SK-N-SH (cell line): ENCODE measurements around the gene TBC1D2. TPM values are rescaled to one million over a fixed set of nuclear protein-coding genes. Genes with fewer than 3 reads are reported as not detected.

ENCODE experiments used
- CTCF ChIA-PET: fragments of 300-600, 350-600 bp; formaldehyde crosslinking; extraction: SDS; loops from one replicate; lab custom pipeline; 2021; lab: Yijun Ruan, JAX
- POLR2A ChIA-PET: fragments of 350-600 bp; sonication (Branson Sonifier 250); formaldehyde crosslinking; extraction: SDS; loops from one replicate; lab custom pipeline; 2020; ENCODE audit warnings: antibody characterized with exemption, inconsistent platforms; lab: Yijun Ruan, JAX
- DNase-seq: peaks from one replicate; pipeline ENCODE4 v3.0.0; 2012
- H2AFZ ChIP-seq: fragments of 200-600 bp; sonication (generic); 2 replicates; pipeline ENCODE4 v1.8.1; 2016; ENCODE audit warnings: antibody characterized with exemption, mild to moderate bottlenecking, low read depth
- H3F3A ChIP-seq: fragments of 200-600 bp; sonication (generic); replicated peaks from 2 replicates; pipeline ENCODE3; 2016; ENCODE audit warnings: antibody characterized with exemption, mild to moderate bottlenecking; ENCODE audit not compliant: insufficient read depth
- H3K27ac ChIP-seq, 2 experiments: fragments of 200-500 bp in 1 of 2; fragments of 200-600 bp in 1 of 2; sonication (Bioruptor generic) in 1 of 2; sonication (generic), shearing (Covaris generic) in 1 of 2; 2 replicates each; pipeline versions ENCODE4 v1.5.1 to v1.6.1; 2014 to 2016; ENCODE audit warnings: low read depth in 2 of 2, inconsistent platforms in 1 of 2, low read length in 1 of 2, mild to moderate bottlenecking in 1 of 2, mixed read lengths in 1 of 2
- H3K27me3 ChIP-seq: fragments of 200-600 bp; sonication (generic), shearing (Covaris generic); 2 replicates; pipeline ENCODE4 v1.6.1; 2016; ENCODE audit warnings: mixed run types; ENCODE audit not compliant: insufficient read depth
- H3K36me3 ChIP-seq, 2 experiments: fragments of 200-500 bp in 1 of 2; fragments of 200-600 bp in 1 of 2; sonication (Bioruptor generic) in 1 of 2; sonication (generic) in 1 of 2; replicated peaks in 1 of 2; 2 replicates each; pipeline versions ENCODE3 to v1.5.1; 2014 to 2016; ENCODE audit warnings: low read length in 1 of 2, mild to moderate bottlenecking in 1 of 2; ENCODE audit not compliant: insufficient read depth in 2 of 2, control insufficient read depth in 1 of 2
- H3K4me1 ChIP-seq, 2 experiments: fragments of 200-500 bp in 1 of 2; fragments of 200-600 bp in 1 of 2; sonication (Bioruptor generic) in 1 of 2; sonication (generic), shearing (Covaris generic) in 1 of 2; 2 replicates each; pipeline versions ENCODE4 v1.5.1 to v1.6.1; 2014 to 2016; ENCODE audit warnings: low read depth in 1 of 2, low read length in 1 of 2, mixed run types in 1 of 2; ENCODE audit not compliant: insufficient read depth in 2 of 2, control insufficient read depth in 1 of 2
- H3K4me2 ChIP-seq: fragments of 200-600 bp; sonication (generic), shearing (Covaris generic); 2 replicates; pipeline ENCODE4 v1.6.1; 2017; ENCODE audit warnings: mixed run types
- H3K4me3 ChIP-seq, 2 experiments: fragments of 200-500 bp in 1 of 2; fragments of 200-600 bp in 1 of 2; sonication (Bioruptor generic) in 1 of 2; sonication (generic), shearing (Covaris generic) in 1 of 2; 2 replicates each; pipeline versions ENCODE4 v1.5.1 to v1.8.1; 2014 to 2016; ENCODE audit warnings: low read depth in 2 of 2, inconsistent platforms in 1 of 2, low read length in 1 of 2, mild to moderate bottlenecking in 1 of 2, mixed read lengths in 1 of 2, moderate library complexity in 1 of 2
- H3K79me2 ChIP-seq: fragments of 200-600 bp; sonication (generic); 2 replicates; pipeline ENCODE4 v1.8.1; 2017; ENCODE audit warnings: mild to moderate bottlenecking; ENCODE audit not compliant: insufficient read depth
- H3K9ac ChIP-seq: fragments of 200-600 bp; sonication (generic); 2 replicates; pipeline ENCODE4 v1.6.1; 2017; ENCODE audit warnings: mixed run types
- H3K9me2 ChIP-seq: fragments of 200-600 bp; sonication (generic); 2 replicates; pipeline ENCODE4 v1.6.1; 2017; ENCODE audit warnings: mixed run types
- H3K9me3 ChIP-seq: fragments of 200-600 bp; sonication (generic); 2 replicates; pipeline ENCODE4 v1.6.1; 2017; ENCODE audit warnings: mixed run types, mild to moderate bottlenecking, moderate library complexity
- H4K20me1 ChIP-seq: fragments of 200-600 bp; sonication (generic); 2 replicates; pipeline ENCODE4 v1.6.1; 2017; ENCODE audit warnings: mild to moderate bottlenecking, mixed run types; ENCODE audit not compliant: insufficient read depth
- ELF1 ChIP-seq: IDR thresholded peaks from 2 replicates; pipeline ENCODE4 v1.4.0; 2012
- EP300 ChIP-seq, 2 experiments: IDR thresholded peaks; 2 replicates each; pipeline versions ENCODE4 v1.4.0 to v1.6.1; 2012; ENCODE audit warnings: borderline replicate concordance in 1 of 2, low read depth in 1 of 2, low read length in 1 of 2
- EZH2phosphoT487 ChIP-seq: fragments of 200-600 bp; sonication (generic); IDR thresholded peaks from 2 replicates; pipeline ENCODE4 v1.6.1; 2017; ENCODE audit warnings: low read depth, mixed run types, mild to moderate bottlenecking, antibody characterized with exemption, moderate library complexity, borderline replicate concordance
- FOXJ3 ChIP-seq: sonication (generic); formaldehyde crosslinking; IDR thresholded peaks from 2 replicates; pipeline ENCODE4 v1.5.1; 2020; ENCODE audit warnings: mild to moderate bottlenecking, missing genetic modification reagents
- FOXM1 ChIP-seq: IDR thresholded peaks from 2 replicates; pipeline ENCODE4 v1.4.0; 2012; ENCODE audit warnings: low read depth, mild to moderate bottlenecking
- GABPA ChIP-seq: IDR thresholded peaks from 2 replicates; pipeline ENCODE4 v1.4.0; 2012; ENCODE audit warnings: low read depth, mild to moderate bottlenecking
- GATA2 ChIP-seq: sonication (generic); formaldehyde crosslinking; IDR thresholded peaks from 2 replicates; pipeline ENCODE4 v1.5.0; 2020; ENCODE audit warnings: mild to moderate bottlenecking, missing genetic modification reagents
- NRF1 ChIP-seq: IDR thresholded peaks from 2 replicates; pipeline ENCODE4 v1.6.1; 2012; ENCODE audit warnings: low read depth, mild to moderate bottlenecking, low read length
- POLR2AphosphoS5 ChIP-seq: IDR thresholded peaks from 2 replicates; pipeline ENCODE4 v1.6.1; 2012; ENCODE audit warnings: low read depth, low read length
- RAD21 ChIP-seq: IDR thresholded peaks from 2 replicates; pipeline ENCODE4 v1.6.1; 2012; ENCODE audit warnings: mild to moderate bottlenecking, low read length
- SMC3 ChIP-seq: IDR thresholded peaks from 2 replicates; pipeline ENCODE4 v1.6.1; 2012; ENCODE audit warnings: low read depth, low read length, improper control_type of control experiment
- TAF1 ChIP-seq: IDR thresholded peaks from 2 replicates; pipeline ENCODE4 v1.6.1; 2012; ENCODE audit warnings: low read depth, mild to moderate bottlenecking, low read length, moderate library complexity, borderline replicate concordance
- TEAD4 ChIP-seq: IDR thresholded peaks from 2 replicates; pipeline ENCODE4 v1.4.0; 2012; ENCODE audit warnings: mild to moderate bottlenecking, borderline replicate concordance; ENCODE audit not compliant: insufficient read depth
- WGBS: methylation state at CpG from one replicate; pipeline ENCODE4 v1.1.6; 2017; ENCODE audit warnings: low lambda C conversion rate; 5-methylcytosine and 5-hydroxymethylcytosine counted together
- polyA plus RNA-seq, 3 experiments: library from polyadenylated mRNA; depleted of rRNA; stranded (reverse); fragments of >200 nt; gene quantifications; 2 replicates each; pipeline ENCODE4 v1.2.3, GENCODE V29; 2012
- TF ChIP-seq, protein P1 (sequence below): IDR thresholded peaks from 2 replicates; pipeline ENCODE4; 2012
- TF ChIP-seq, protein P2 (sequence below): IDR thresholded peaks from 2 replicates; pipeline ENCODE4 v1.4.0; 2012; ENCODE audit warnings: low read depth, borderline replicate concordance
- TF ChIP-seq, protein P3 (sequence below): IDR thresholded peaks from 2 replicates; pipeline ENCODE4 v1.4.0; 2012; ENCODE audit warnings: low read depth, borderline replicate concordance
- TF ChIP-seq, protein P4 (sequence below): fragments of 200-600 bp; sonication (generic); IDR thresholded peaks from 2 replicates; pipeline ENCODE4 v1.6.1; 2017; ENCODE audit warnings: antibody characterized with exemption, mild to moderate bottlenecking, moderate library complexity

The TBC1D2 gene
- polyA plus RNA-seq, 1 of the 3 experiments (the other 2 are of a cell fraction) = 5.6 TPM

DNA sequence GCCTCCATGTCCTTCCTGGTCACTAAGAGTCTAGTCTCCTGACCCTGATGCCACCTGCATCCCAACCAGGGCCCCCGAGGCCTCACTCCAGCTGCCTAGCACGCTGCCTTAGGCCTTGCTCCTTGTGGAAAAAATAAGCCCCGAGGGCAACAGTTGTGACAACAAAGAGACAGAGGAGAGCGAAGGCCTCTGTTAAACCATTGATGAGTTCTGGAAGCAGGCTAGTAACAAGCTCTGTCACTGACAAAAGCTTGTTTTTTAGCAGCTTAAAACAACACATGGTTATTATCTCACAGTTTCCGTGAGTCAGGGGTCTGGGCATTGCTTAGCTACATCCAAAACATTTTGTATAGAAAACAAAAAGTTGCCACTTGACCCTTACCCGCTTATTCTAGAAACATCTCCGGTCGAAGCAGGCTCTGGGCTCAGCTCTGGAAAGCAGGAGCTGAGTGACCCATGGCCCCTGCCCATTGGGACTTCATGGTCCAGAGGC, 48.2 kb upstream of the TBC1D2 start:
- Histone ChIP-seq H2AFZ (no peak overlapping the region), H3K9me2 (no peaks in the 10 kb centered on the region), H3K79me2 (no peaks in the 10 kb centered on the region), H3K4me2 (no peak overlapping the region), H4K20me1 (no peaks in the 10 kb centered on the region), H3K27ac (no peak overlapping the region), H3K27me3 (no peaks in the 10 kb centered on the region), H3K9ac (no peak overlapping the region), H3K36me3 (no peaks in the 10 kb centered on the region), H3F3A (no peaks in the 10 kb centered on the region), H3K4me3 (no peak overlapping the region), H3K4me1 (peaks cover 0 to 11% of the 10 kb centered on the region in 2 experiments; a peak in 1 of 4 replicates), H3K9me3 (no peaks in the 10 kb centered on the region)
- ChIA-PET POLR2A (no interaction called here), CTCF (interaction anchor here (0.9 to 2.1 kb wide), 4 partner anchors 12 to 472 kb away, joined by 3 to 15 read pairs (median 4); no protein-coding TSS in a partner anchor)
- TF ChIP-seq POLR2AphosphoS5 (no peak), GABPA (no peak), EZH2phosphoT487 (no peak), GATA2 (CRISPR knock-in tag) (no peak)
- TF ChIP-seq, protein P1, sequence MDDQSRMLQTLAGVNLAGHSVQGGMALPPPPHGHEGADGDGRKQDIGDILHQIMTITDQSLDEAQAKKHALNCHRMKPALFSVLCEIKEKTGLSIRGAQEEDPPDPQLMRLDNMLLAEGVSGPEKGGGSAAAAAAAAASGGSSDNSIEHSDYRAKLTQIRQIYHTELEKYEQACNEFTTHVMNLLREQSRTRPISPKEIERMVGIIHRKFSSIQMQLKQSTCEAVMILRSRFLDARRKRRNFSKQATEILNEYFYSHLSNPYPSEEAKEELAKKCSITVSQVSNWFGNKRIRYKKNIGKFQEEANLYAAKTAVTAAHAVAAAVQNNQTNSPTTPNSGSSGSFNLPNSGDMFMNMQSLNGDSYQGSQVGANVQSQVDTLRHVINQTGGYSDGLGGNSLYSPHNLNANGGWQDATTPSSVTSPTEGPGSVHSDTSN = no peak
- 65% methylated on average over 7 of the region's 8 CpGs for WGBS
- DNase-seq = no peak

DNA sequence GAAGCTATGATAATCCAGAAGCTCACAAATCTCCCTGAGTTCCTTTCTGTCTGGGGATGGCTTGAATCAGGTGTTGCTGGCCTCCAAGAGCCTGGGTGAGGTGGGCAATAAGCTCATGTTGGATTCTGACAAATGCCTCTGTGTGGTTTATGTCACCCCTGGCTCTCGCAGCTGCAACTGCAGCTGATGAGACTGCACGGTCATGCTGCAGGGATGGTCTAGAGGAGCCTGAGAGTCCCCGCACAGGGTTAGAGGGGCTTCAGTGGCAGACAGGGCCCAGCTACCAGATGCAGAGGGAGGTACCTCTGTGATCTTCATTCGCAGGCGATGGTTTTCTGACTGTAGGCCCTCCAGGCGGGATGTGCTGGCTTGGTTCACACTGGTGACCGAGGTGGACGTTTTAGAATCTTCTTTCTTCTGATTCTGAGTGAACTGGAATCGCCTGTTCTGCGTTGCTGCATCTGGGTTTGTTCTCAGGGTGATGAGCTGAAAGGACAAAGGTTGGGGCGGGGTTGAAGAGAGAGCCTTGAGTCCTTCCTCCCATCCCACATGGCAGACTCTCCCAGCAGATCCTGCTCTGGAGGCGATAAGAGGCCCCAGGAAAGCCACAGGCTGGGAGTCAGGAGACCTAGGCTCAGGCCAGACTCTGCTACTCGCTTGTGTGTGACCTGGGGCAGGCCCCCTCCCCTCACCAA, 47.6 kb upstream of the TBC1D2 start:
- Histone ChIP-seq H3K4me1 (peaks cover 0 to 11% of the 10 kb centered on the region in 2 experiments; a peak in 1 of 4 replicates), H3K27me3 (no peaks in the 10 kb centered on the region), H4K20me1 (no peaks in the 10 kb centered on the region), H3K9me3 (no peaks in the 10 kb centered on the region), H3K79me2 (no peaks in the 10 kb centered on the region), H3K9me2 (no peaks in the 10 kb centered on the region), H3K36me3 (no peaks in the 10 kb centered on the region), H3K4me2 (no peak overlapping the region), H3K4me3 (no peak overlapping the region), H2AFZ (no peak overlapping the region), H3F3A (no peaks in the 10 kb centered on the region), H3K27ac (no peak overlapping the region), H3K9ac (no peak overlapping the region)
- TF ChIP-seq TAF1 (no peak), FOXJ3 (CRISPR knock-in tag) (no peak), ELF1 (no peak), FOXM1 (no peak), GABPA (no peak), POLR2AphosphoS5 (no peak), GATA2 (CRISPR knock-in tag) (no peak), NRF1 (no peak), TEAD4 (no peak), RAD21 (no peak), EP300 (IDR thresholded peaks at IDR 0.05; ENCODE audit: borderline replicate concordance in 1 of 2, low read depth in 1 of 2, low read length in 1 of 2) (no peak), SMC3 (no peak)
- TF ChIP-seq, protein P2, sequence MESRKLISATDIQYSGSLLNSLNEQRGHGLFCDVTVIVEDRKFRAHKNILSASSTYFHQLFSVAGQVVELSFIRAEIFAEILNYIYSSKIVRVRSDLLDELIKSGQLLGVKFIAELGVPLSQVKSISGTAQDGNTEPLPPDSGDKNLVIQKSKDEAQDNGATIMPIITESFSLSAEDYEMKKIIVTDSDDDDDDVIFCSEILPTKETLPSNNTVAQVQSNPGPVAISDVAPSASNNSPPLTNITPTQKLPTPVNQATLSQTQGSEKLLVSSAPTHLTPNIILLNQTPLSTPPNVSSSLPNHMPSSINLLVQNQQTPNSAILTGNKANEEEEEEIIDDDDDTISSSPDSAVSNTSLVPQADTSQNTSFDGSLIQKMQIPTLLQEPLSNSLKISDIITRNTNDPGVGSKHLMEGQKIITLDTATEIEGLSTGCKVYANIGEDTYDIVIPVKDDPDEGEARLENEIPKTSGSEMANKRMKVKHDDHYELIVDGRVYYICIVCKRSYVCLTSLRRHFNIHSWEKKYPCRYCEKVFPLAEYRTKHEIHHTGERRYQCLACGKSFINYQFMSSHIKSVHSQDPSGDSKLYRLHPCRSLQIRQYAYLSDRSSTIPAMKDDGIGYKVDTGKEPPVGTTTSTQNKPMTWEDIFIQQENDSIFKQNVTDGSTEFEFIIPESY = no peak
- TF ChIP-seq, protein P3, sequence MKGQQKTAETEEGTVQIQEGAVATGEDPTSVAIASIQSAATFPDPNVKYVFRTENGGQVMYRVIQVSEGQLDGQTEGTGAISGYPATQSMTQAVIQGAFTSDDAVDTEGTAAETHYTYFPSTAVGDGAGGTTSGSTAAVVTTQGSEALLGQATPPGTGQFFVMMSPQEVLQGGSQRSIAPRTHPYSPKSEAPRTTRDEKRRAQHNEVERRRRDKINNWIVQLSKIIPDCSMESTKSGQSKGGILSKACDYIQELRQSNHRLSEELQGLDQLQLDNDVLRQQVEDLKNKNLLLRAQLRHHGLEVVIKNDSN = no peak
- TF ChIP-seq, protein P4, sequence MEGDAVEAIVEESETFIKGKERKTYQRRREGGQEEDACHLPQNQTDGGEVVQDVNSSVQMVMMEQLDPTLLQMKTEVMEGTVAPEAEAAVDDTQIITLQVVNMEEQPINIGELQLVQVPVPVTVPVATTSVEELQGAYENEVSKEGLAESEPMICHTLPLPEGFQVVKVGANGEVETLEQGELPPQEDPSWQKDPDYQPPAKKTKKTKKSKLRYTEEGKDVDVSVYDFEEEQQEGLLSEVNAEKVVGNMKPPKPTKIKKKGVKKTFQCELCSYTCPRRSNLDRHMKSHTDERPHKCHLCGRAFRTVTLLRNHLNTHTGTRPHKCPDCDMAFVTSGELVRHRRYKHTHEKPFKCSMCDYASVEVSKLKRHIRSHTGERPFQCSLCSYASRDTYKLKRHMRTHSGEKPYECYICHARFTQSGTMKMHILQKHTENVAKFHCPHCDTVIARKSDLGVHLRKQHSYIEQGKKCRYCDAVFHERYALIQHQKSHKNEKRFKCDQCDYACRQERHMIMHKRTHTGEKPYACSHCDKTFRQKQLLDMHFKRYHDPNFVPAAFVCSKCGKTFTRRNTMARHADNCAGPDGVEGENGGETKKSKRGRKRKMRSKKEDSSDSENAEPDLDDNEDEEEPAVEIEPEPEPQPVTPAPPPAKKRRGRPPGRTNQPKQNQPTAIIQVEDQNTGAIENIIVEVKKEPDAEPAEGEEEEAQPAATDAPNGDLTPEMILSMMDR = no peak
- TF ChIP-seq, protein P1 = no peak
- no peak for DNase-seq
- ChIA-PET POLR2A (no interaction called here), CTCF (interaction anchor here (1.1 to 2.1 kb wide), 3 partner anchors 12 to 473 kb away, joined by 3 to 15 read pairs (median 3); no protein-coding TSS in a partner anchor)
- WGBS = 58% methylated on average over 7 of the region's 13 CpGs
